ENCODE results near the gene CHRNG.

The CHRNG gene

DNA sequence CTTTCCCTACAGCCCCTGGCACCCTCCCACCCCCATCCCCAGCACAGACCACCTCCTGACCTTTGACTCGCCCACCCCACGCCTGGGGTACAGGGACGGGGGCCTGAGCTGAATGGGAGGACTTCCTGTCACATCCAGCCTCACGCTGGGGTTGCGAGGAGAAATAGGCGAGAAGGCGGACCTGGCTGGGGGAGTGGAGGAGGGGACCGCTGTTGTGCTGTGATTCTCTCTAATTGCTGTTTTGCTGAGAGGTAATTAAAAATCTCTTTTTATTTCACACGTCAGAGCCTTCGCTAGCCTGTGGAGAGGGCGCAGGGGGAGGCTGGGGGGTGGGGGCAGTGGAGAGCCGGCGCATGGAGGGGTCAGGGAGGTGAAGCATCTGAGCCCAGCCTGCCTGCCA is 42.1 kb upstream of the CHRNG start:
- no peaks in the 10 kb centered on the region for H3K79me2 ChIP-seq (ENCODE audit: insufficient read depth, low read length)
- H3K4me2 ChIP-seq (ENCODE audit: insufficient read depth, low read length): no peak overlapping the region
- no peaks in the 10 kb centered on the region; the same call in 1 of the 2 replicates for H4K20me1 ChIP-seq (ENCODE audit: insufficient read depth, low read length)
- no peak overlapping the region for H3K9ac ChIP-seq (ENCODE audit: low read depth, low read length)
- H2AFZ ChIP-seq (ENCODE audit: low read depth, low read length): no peak overlapping the region
- TF ChIP-seq, protein P1, sequence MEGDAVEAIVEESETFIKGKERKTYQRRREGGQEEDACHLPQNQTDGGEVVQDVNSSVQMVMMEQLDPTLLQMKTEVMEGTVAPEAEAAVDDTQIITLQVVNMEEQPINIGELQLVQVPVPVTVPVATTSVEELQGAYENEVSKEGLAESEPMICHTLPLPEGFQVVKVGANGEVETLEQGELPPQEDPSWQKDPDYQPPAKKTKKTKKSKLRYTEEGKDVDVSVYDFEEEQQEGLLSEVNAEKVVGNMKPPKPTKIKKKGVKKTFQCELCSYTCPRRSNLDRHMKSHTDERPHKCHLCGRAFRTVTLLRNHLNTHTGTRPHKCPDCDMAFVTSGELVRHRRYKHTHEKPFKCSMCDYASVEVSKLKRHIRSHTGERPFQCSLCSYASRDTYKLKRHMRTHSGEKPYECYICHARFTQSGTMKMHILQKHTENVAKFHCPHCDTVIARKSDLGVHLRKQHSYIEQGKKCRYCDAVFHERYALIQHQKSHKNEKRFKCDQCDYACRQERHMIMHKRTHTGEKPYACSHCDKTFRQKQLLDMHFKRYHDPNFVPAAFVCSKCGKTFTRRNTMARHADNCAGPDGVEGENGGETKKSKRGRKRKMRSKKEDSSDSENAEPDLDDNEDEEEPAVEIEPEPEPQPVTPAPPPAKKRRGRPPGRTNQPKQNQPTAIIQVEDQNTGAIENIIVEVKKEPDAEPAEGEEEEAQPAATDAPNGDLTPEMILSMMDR (IDR thresholded peaks at IDR 0.05; ENCODE audit: borderline replicate concordance, extremely low read depth, low read length, poor library complexity, severe bottlenecking): no peak
- no peak for TF ChIP-seq EZH2 (IDR thresholded peaks at IDR 0.05; ENCODE audit: borderline replicate concordance, low read depth, low read length, severe bottlenecking)
- H3K27ac ChIP-seq (ENCODE audit: low read length): no peak overlapping the region
- peaks cover 3% of the 10 kb centered on the region for H3K27me3 ChIP-seq (ENCODE audit: insufficient read depth, low read length, poor library complexity)
- no peaks in the 10 kb centered on the region for H3K36me3 ChIP-seq (ENCODE audit: insufficient read depth, low read length)
- no peaks in the 10 kb centered on the region for H3K9me3 ChIP-seq (ENCODE audit: insufficient read depth, low read length, severe bottlenecking)
- H3K4me3 ChIP-seq (ENCODE audit: low read depth in 1 of 2, low read length in 2 of 2): no peak overlapping the region
- DNase-seq (no peak), ATAC-seq (ENCODE audit: insufficient read depth, low read depth) (no peak)
- no peaks in the 10 kb centered on the region for H3K4me1 ChIP-seq (ENCODE audit: insufficient read depth, low read length)

DNA sequence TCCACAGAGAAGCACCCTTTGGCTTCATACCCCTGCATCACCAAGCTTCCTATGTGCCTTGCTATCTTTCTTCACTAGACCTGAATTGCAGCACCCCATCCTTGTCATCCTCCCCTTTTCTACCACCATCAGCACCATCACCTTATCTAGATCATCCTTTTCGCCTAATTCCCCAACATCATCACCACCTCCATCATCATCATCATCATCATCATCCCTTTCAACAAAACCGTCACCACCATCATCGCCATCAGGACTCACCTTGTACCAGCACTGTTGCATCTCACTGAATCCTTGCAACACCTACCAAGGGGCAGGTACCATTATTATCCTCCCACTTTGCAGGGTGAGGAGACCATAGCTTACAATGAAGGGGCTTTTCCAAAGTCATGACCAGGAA is 41.0 kb upstream of the CHRNG start:
- Histone ChIP-seq H4K20me1 (ENCODE audit: insufficient read depth, low read length) (no peaks in the 10 kb centered on the region; the same call in 1 of the 2 replicates), H3K4me2 (ENCODE audit: insufficient read depth, low read length) (no peak overlapping the region), H3K9me3 (ENCODE audit: insufficient read depth, low read length, severe bottlenecking) (no peaks in the 10 kb centered on the region), H2AFZ (ENCODE audit: low read depth, low read length) (no peak overlapping the region), H3K79me2 (ENCODE audit: insufficient read depth, low read length) (no peaks in the 10 kb centered on the region), H3K27ac (ENCODE audit: low read length) (no peak overlapping the region), H3K4me1 (ENCODE audit: insufficient read depth, low read length) (no peaks in the 10 kb centered on the region), H3K4me3 (ENCODE audit: low read depth in 1 of 2, low read length in 2 of 2) (no peak overlapping the region), H3K27me3 (ENCODE audit: insufficient read depth, low read length, poor library complexity) (peaks cover 3% of the 10 kb centered on the region), H3K9ac (ENCODE audit: low read depth, low read length) (no peak overlapping the region), H3K36me3 (ENCODE audit: insufficient read depth, low read length) (no peaks in the 10 kb centered on the region)
- TF ChIP-seq EZH2 (IDR thresholded peaks at IDR 0.05; ENCODE audit: borderline replicate concordance, low read depth, low read length, severe bottlenecking): no peak
- TF ChIP-seq, protein P1 (IDR thresholded peaks at IDR 0.05; ENCODE audit: borderline replicate concordance, extremely low read depth, low read length, poor library complexity, severe bottlenecking): no peak
- ATAC-seq (ENCODE audit: insufficient read depth, low read depth) (no peak), DNase-seq (no peak)

DNA sequence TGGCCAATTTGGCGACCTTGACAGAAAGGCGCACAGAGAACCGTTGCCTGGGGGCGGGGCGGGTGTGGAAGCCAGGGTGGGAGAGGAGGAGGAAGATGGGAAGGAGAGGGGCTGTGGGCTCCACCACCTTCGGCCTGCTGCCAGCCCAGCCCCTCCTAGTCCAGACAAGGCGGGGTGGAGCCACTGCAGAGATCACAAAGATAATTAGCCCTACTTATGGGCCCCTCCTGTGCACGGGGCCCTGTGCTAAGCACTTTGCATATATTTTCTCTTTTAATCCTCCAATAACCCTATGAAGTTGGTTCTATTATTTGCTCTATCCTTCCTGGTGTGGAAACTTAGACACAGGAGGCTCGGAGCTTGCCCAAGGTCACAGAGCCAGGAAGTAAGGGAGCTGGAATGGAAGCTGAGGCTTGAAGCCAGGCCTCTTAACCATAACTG is 38.1 kb upstream of the CHRNG start:
- no peaks in the 10 kb centered on the region for H4K20me1 ChIP-seq (ENCODE audit: insufficient read depth, low read length)
- peaks cover 18% of the 10 kb centered on the region for H3K27me3 ChIP-seq (ENCODE audit: insufficient read depth, low read length, poor library complexity)
- H3K79me2 ChIP-seq (ENCODE audit: insufficient read depth, low read length): no peaks in the 10 kb centered on the region
- no peaks in the 10 kb centered on the region for H3K4me1 ChIP-seq (ENCODE audit: insufficient read depth, low read length)
- no peak overlapping the region for H3K4me3 ChIP-seq (ENCODE audit: low read depth in 1 of 2, low read length in 2 of 2)
- no peak for DNase-seq
- ATAC-seq (ENCODE audit: insufficient read depth, low read depth): no peak
- TF ChIP-seq, protein P1 (IDR thresholded peaks at IDR 0.05; ENCODE audit: borderline replicate concordance, extremely low read depth, low read length, poor library complexity, severe bottlenecking): no peak
- no peak for TF ChIP-seq EZH2 (IDR thresholded peaks at IDR 0.05; ENCODE audit: borderline replicate concordance, low read depth, low read length, severe bottlenecking)
- no peaks in the 10 kb centered on the region for H3K9me3 ChIP-seq (ENCODE audit: insufficient read depth, low read length, severe bottlenecking)
- no peak overlapping the region for H3K27ac ChIP-seq (ENCODE audit: low read length)
- H2AFZ ChIP-seq (ENCODE audit: low read depth, low read length): no peak overlapping the region
- H3K36me3 ChIP-seq (ENCODE audit: insufficient read depth, low read length): no peaks in the 10 kb centered on the region
- no peak overlapping the region for H3K4me2 ChIP-seq (ENCODE audit: insufficient read depth, low read length)
- H3K9ac ChIP-seq (ENCODE audit: low read depth, low read length): no peak overlapping the region
